ENCODE measurements around the gene NPSR1.

The NPSR1 gene

GRCh38 chr7:34652809-34653208, 5.2 kb upstream of the NPSR1 start:
- no peak for TF ChIP-seq CTCF (IDR thresholded peaks at IDR 0.05; ENCODE audit: low read depth, low read length, missing control alignments)

GRCh38 chr7:34653787-34654186, 4.2 kb upstream of the NPSR1 start:
- in situ Hi-C loops (cut with HindIII; ENCODE audit: low pct_ligation_motif_present, low sequenced_read_pairs): no loop called here

More at GRCh38 chr7:34652809-34653208, 5.2 kb upstream of the NPSR1 start:
- Histone ChIP-seq H3K4me3 (ENCODE audit: low read depth, low read length) (no peak overlapping the region), H3K36me3 (replicated peaks) (no peaks in the 10 kb centered on the region), H3K27me3 (replicated peaks) (no peaks in the 10 kb centered on the region), H3K27ac (no peak overlapping the region)
- in situ Hi-C loops (cut with HindIII; ENCODE audit: low pct_ligation_motif_present, low sequenced_read_pairs): no loop called here
- DNase-seq: no peak

GRCh38 chr7:34655384-34655783, 2.6 kb upstream of the NPSR1 start:
- no peak overlapping the region for H3K4me3 ChIP-seq (ENCODE audit: low read depth, low read length)
- no peaks in the 10 kb centered on the region for H3K27me3 ChIP-seq (replicated peaks)
- no peaks in the 10 kb centered on the region for H3K36me3 ChIP-seq (replicated peaks)
- TF ChIP-seq CTCF (IDR thresholded peaks at IDR 0.05; ENCODE audit: low read depth, low read length, missing control alignments): no peak
- DNase-seq: no peak
- in situ Hi-C loops (cut with HindIII; ENCODE audit: low pct_ligation_motif_present, low sequenced_read_pairs): no loop called here
- H3K27ac ChIP-seq: no peak overlapping the region

More at GRCh38 chr7:34653787-34654186, 4.2 kb upstream of the NPSR1 start:
- Histone ChIP-seq H3K36me3 (replicated peaks) (no peaks in the 10 kb centered on the region), H3K27ac (no peak overlapping the region), H3K27me3 (replicated peaks) (no peaks in the 10 kb centered on the region), H3K4me3 (ENCODE audit: low read depth, low read length) (no peak overlapping the region)
- no peak for DNase-seq
- no peak for TF ChIP-seq CTCF (IDR thresholded peaks at IDR 0.05; ENCODE audit: low read depth, low read length, missing control alignments)

- H3K36me3 ChIP-seq (replicated peaks): no peaks in the 10 kb centered on the region
- no peaks in the 10 kb centered on the region for H3K27me3 ChIP-seq (replicated peaks)
- TF ChIP-seq CTCF (IDR thresholded peaks at IDR 0.05; ENCODE audit: low read depth, low read length, missing control alignments): no peak
- no peak for DNase-seq
- H3K4me3 ChIP-seq (ENCODE audit: low read depth, low read length): no peak overlapping the region
- in situ Hi-C loops (cut with HindIII; ENCODE audit: low pct_ligation_motif_present, low sequenced_read_pairs): no loop called here
- no peak overlapping the region for H3K27ac ChIP-seq
These were observed 2.0 kb upstream of the NPSR1 start for GRCh38 chr7:34656041-34656440.

GRCh38 chr7:34659472-34660075, 1.6 kb downstream of the NPSR1 start:
- in situ Hi-C loops (cut with HindIII; ENCODE audit: low pct_ligation_motif_present, low sequenced_read_pairs): no loop called here
- Histone ChIP-seq H3K4me3 (ENCODE audit: low read depth, low read length) (no peak overlapping the region), H3K27ac (no peak overlapping the region), H3K36me3 (replicated peaks) (no peaks in the 10 kb centered on the region), H3K27me3 (replicated peaks) (no peaks in the 10 kb centered on the region)
- no peak for DNase-seq
- TF ChIP-seq CTCF (IDR thresholded peaks at IDR 0.05; ENCODE audit: low read depth, low read length, missing control alignments): no peak

Data from brain microvascular endothelial cell (primary cell).